HepG2 (cell line): ENCODE measurements around the gene SAMD13. TPM values are rescaled to one million over a fixed set of nuclear protein-coding genes. Genes with fewer than 3 reads are reported as not detected.

Experiments used
- ATAC-seq: fragments of 200-7000 bp; cut with Tn5 transposase; 3 replicates; pipeline ENCODE4 v1.9.1; 2020; ENCODE audit warnings: mild to moderate bottlenecking, moderate library complexity
- BruUV-seq: library from RNA; stranded (reverse); fragments of 400-500 nt; replicated peaks from 2 replicates; lab custom pipeline; 2021; lab: Mats Ljungman, UMichigan
- CTCF ChIA-PET: fragments of 300-600 bp; formaldehyde crosslinking; extraction: SDS; loops from one replicate; lab custom pipeline; 2021; ENCODE audit warnings: low total read pairs, inconsistent platforms, low intra/inter-chr PET ratio; lab: Yijun Ruan, JAX
- POLR2A ChIA-PET: fragments of 350-600 bp; sonication (Branson Sonifier 250); formaldehyde crosslinking; loops from one replicate; lab custom pipeline; 2020; ENCODE audit warnings: antibody characterized with exemption, inconsistent platforms; lab: Yijun Ruan, JAX
- DNase-seq: peaks from one replicate; pipeline ENCODE4 v3.0.0-alpha.2; 2015; ENCODE audit warnings: low spot score
- FAIRE-seq: peaks from 3 replicates; lab custom pipeline; 2011; peaks lifted over from hg19 to GRCh38; lab: Jason Lieb, UNC
- H2AFZ ChIP-seq: one replicate; pipeline ENCODE4 v1.6.1; 2011; ENCODE audit warnings: low read length, inconsistent platforms
- H3K27ac ChIP-seq: fragments of 300-600 bp; 3 replicates; pipeline ENCODE4 v1.8.0; 2011; ENCODE audit warnings: mixed run types, mild to moderate bottlenecking, mixed read lengths, low read length, inconsistent platforms; ENCODE audit not compliant: insufficient read depth; ENCODE audit errors: extremely low read length
- H3K27me3 ChIP-seq, 2 experiments: fragments of 200-600 bp in 1 of 2; 2 replicates in 1 of 2; 3 replicates in 1 of 2; pipeline versions ENCODE4 v1.6.0 to v1.8.0; 2011; ENCODE audit warnings: low read length in 2 of 2, mild to moderate bottlenecking in 2 of 2, moderate library complexity in 2 of 2, inconsistent platforms in 1 of 2; ENCODE audit not compliant: insufficient read depth in 2 of 2, control insufficient read depth in 1 of 2
- H3K36me3 ChIP-seq, 2 experiments: fragments of 200-600 bp in 1 of 2; replicated peaks in 1 of 2; 2 replicates in 1 of 2; 3 replicates in 1 of 2; pipeline versions ENCODE4 v1.5.1 to v1.8.0; 2011; ENCODE audit warnings: low read length in 2 of 2, inconsistent platforms in 1 of 2; ENCODE audit not compliant: insufficient read depth in 2 of 2, control insufficient read depth in 1 of 2
- H3K4me1 ChIP-seq: 2 replicates; pipeline ENCODE4 v1.5.1; 2012; ENCODE audit warnings: low read length, inconsistent platforms; ENCODE audit not compliant: insufficient read depth
- H3K4me2 ChIP-seq: 2 replicates; pipeline ENCODE4 v1.6.0; 2011; ENCODE audit warnings: low read depth, low read length, inconsistent platforms
- H3K4me3 ChIP-seq, 3 experiments: fragments of 200-600 bp in 1 of 3; sonication (generic), shearing (Covaris generic) in 1 of 3; replicated peaks in 1 of 3; 2 replicates each; pipeline ENCODE4 v1.5.1; 2011 to 2016; ENCODE audit warnings: low read length in 3 of 3, inconsistent platforms in 2 of 3, low read depth in 2 of 3, mild to moderate bottlenecking in 2 of 3, control low read depth in 1 of 3, mixed read lengths in 1 of 3; ENCODE audit not compliant: insufficient read depth in 1 of 3
- H3K79me2 ChIP-seq: one replicate; pipeline ENCODE4 v1.6.1; 2011; ENCODE audit warnings: low read length, inconsistent platforms; ENCODE audit not compliant: insufficient read depth
- H3K9ac ChIP-seq: 2 replicates; pipeline ENCODE4 v1.6.0; 2011; ENCODE audit warnings: mild to moderate bottlenecking, low read depth, low read length, inconsistent platforms; ENCODE audit not compliant: insufficient read depth
- H3K9me3 ChIP-seq: 2 replicates; pipeline ENCODE4 v1.5.1; 2012; ENCODE audit warnings: mild to moderate bottlenecking, low read length
- H4K20me1 ChIP-seq: 2 replicates; pipeline ENCODE4 v1.6.0; 2011; ENCODE audit warnings: inconsistent platforms, mild to moderate bottlenecking, low read length, moderate library complexity; ENCODE audit not compliant: insufficient read depth
- BCL6 ChIP-seq: IDR thresholded peaks from 2 replicates; pipeline ENCODE4 v1.6.1; 2016; ENCODE audit warnings: missing genetic modification reagents, missing compliant biosample characterization
- MAFF ChIP-seq: IDR thresholded peaks from 2 replicates; pipeline ENCODE4 v1.6.1; 2011; ENCODE audit warnings: low read depth, low read length, improper control_type of control experiment
- MAFK ChIP-seq, 2 experiments: IDR thresholded peaks in 1 of 2; conservative IDR thresholded peaks in 1 of 2; 2 replicates each; pipeline ENCODE4 v1.6.1; 2011; ENCODE audit warnings: improper control_type of control experiment in 2 of 2, low read length in 2 of 2
- NFE2L2 ChIP-seq: fragments of 150-350 bp; IDR thresholded peaks from 2 replicates; pipeline ENCODE4 v1.6.1; 2014; ENCODE audit warnings: low read length
- ONECUT2 ChIP-seq: sonication (generic); formaldehyde crosslinking; IDR thresholded peaks from 2 replicates; pipeline ENCODE4 v1.4.0; 2020; ENCODE audit warnings: missing genetic modification reagents
- REST ChIP-seq, 2 experiments: IDR thresholded peaks; 2 replicates each; pipeline ENCODE4 v1.6.1; 2011 to 2012; ENCODE audit warnings: low read length in 2 of 2, borderline replicate concordance in 1 of 2, low read depth in 1 of 2, mild to moderate bottlenecking in 1 of 2, moderate library complexity in 1 of 2
- ZBTB33 ChIP-seq: sonication (generic); formaldehyde crosslinking; IDR thresholded peaks from 2 replicates; pipeline ENCODE4 v1.4.0; 2020; ENCODE audit warnings: missing genetic modification reagents
- ZBTB8A ChIP-seq: sonication (generic); formaldehyde crosslinking; IDR thresholded peaks from 2 replicates; pipeline ENCODE4 v1.4.0; 2020; ENCODE audit warnings: mild to moderate bottlenecking, low read depth, missing genetic modification reagents, borderline replicate concordance
- ZNF530 ChIP-seq: sonication (generic); formaldehyde crosslinking; IDR thresholded peaks from 2 replicates; pipeline ENCODE4 v1.5.0; 2020; ENCODE audit warnings: low read depth, mild to moderate bottlenecking, missing genetic modification reagents
- ZNF644 ChIP-seq: IDR thresholded peaks from 2 replicates; pipeline ENCODE4 v1.6.1; 2016; ENCODE audit warnings: low read depth
- WGBS: methylation state at CpG from one replicate; pipeline ENCODE4 v1.1.6; 2017; ENCODE audit warnings: low lambda C conversion rate; 5-methylcytosine and 5-hydroxymethylcytosine counted together
- in situ Hi-C: cut with HindIII; loops from 2 replicates; pipeline ENCODE4 v1.10.0; 2017; ENCODE audit warnings: low pct_unique_long_range_greater_than_20kb; ENCODE audit not compliant: extremely low pct_ligation_motif_present
- intact Hi-C: fragments of 100-400 bp; cut with micrococcal nuclease; formaldehyde crosslinking; loops from one replicate; pipeline ENCODE4 v1.10.0; 2022; ENCODE audit not compliant: unreplicated experiment
- polyA plus RNA-seq, 8 experiments: library from polyadenylated mRNA; depleted of rRNA in 3 of 8; stranded (reverse) in 7 of 8; unstranded in 1 of 8; fragments of >200 nt; fragmentation: Illumina TruSeq in 4 of 8; extraction: Trizol in 4 of 8; gene quantifications; 2 replicates each; pipeline versions ENCODE4 v1.2.1 to v1.2.3, GENCODE V29; 2011 to 2016; ENCODE audit warnings: low read depth in 4 of 8, missing spikeins in 1 of 8, mixed read lengths in 1 of 8; ENCODE audit not compliant: insufficient read depth in 1 of 8
- total RNA-seq, 5 experiments: library from RNA; depleted of rRNA; stranded (reverse); fragments of >200 nt; fragmentation: Illumina TruSeq; extraction: Trizol; gene quantifications; 2 replicates each; pipeline ENCODE4 v1.2.3, GENCODE V29; 2016; ENCODE audit warnings: low read depth in 1 of 5

SAMD13 gene
- total and polyA plus RNA-seq, 2 of the 13 experiments (the other 11 are each of a cell fraction or from before 2014, with no cell fraction given), result 0.09 to 0.18 TPM

GRCh38 chr1:84347271-84347931 lies 45.9 kb downstream of the SAMD13 start:
- ATAC-seq (no peak), FAIRE-seq (no peak), DNase-seq (no peak)
- CTCF ChIA-PET, result no interaction called here
- Histone ChIP-seq H3K4me3 (no peak overlapping the region), H3K9me3 (no peaks in the 10 kb centered on the region), H3K4me1 (no peaks in the 10 kb centered on the region), H3K79me2 (no peaks in the 10 kb centered on the region), H2AFZ (no peak overlapping the region), H3K9ac (no peak overlapping the region), H4K20me1 (no peaks in the 10 kb centered on the region), H3K4me2 (no peak overlapping the region), H3K36me3 (no peaks in the 10 kb centered on the region), H3K27ac (no peak overlapping the region), H3K27me3 (no peaks in the 10 kb centered on the region; a peak in 1 of 5 replicates)
- POLR2A ChIA-PET, result no interaction called here
- in situ Hi-C loops (no loop called here), intact Hi-C loops (no loop called here)
- TF ChIP-seq REST (IDR thresholded peaks at IDR 0.05; ENCODE audit: borderline replicate concordance in 1 of 2, low read depth in 1 of 2, low read length in 2 of 2) (no peak), ZNF644 (CRISPR knock-in tag) (no peak), ZNF530 (CRISPR knock-in tag) (no peak), NFE2L2 (no peak), ZBTB33 (no peak), MAFK (conservative IDR thresholded peaks at IDR 0.05 in 1 of 2, IDR thresholded peaks at IDR 0.05 in 1 of 2; ENCODE audit: low read length in 2 of 2) (0 out of 4 replicates have a peak, but pooled peaks of 1 of the 2 experiments have one; percentile 12), ONECUT2 (no peak), BCL6 (CRISPR knock-in tag) (no peak), ZBTB8A (CRISPR knock-in tag) (no peak), MAFF (peak; percentile 37; the same call in 1 of the 2 replicates)
- no TSS peak for BruUV-seq
- WGBS, result 27% methylated on average over 6 of the region's 6 CpGs
